Type B pancreatic cell (in vitro differentiated cells): ENCODE results near the gene ANKRD40. TPM values are rescaled to one million over a fixed set of nuclear protein-coding genes. Genes with fewer than 3 reads are reported as not detected.

Experiments used
- DNase-seq: peaks from one replicate; pipeline ENCODE4 v3.0.0; 2021; ENCODE audit warnings: mixed read lengths; ENCODE audit not compliant: unreplicated experiment; ENCODE audit errors: extremely low spot score
- H3K27ac Mint-ChIP-seq: 2 replicates; pipeline ENCODE4 v1.8.0; 2021; ENCODE audit warnings: mild to moderate bottlenecking, mixed read lengths
- H3K27me3 Mint-ChIP-seq: 2 replicates; pipeline ENCODE4 v1.8.0; 2021; ENCODE audit warnings: mixed read lengths
- H3K36me3 Mint-ChIP-seq: 2 replicates; pipeline ENCODE4 v1.8.0; 2021; ENCODE audit warnings: mixed read lengths
- H3K4me1 Mint-ChIP-seq: one replicate; pipeline ENCODE4 v1.8.0; 2021; ENCODE audit warnings: mixed read lengths; ENCODE audit not compliant: unreplicated experiment
- H3K4me3 Mint-ChIP-seq: 2 replicates; pipeline ENCODE4 v1.8.0; 2021; ENCODE audit warnings: mild to moderate bottlenecking, mixed read lengths
- H3K9me3 Mint-ChIP-seq: 2 replicates; pipeline ENCODE4 v1.8.0; 2021; ENCODE audit warnings: mixed read lengths
- total RNA-seq: library from RNA; stranded (reverse); gene quantifications from 2 replicates; pipeline ENCODE4 v1.2.1, GENCODE V29; 2021; ENCODE audit warnings: low replicate concordance
- TF ChIP-seq, protein P1 (sequence below): fragments of 200-600 bp; sonication (generic); conservative IDR thresholded peaks from 2 replicates; pipeline ENCODE4 v1.5.0; 2021; ENCODE audit warnings: antibody characterized with exemption, mild to moderate bottlenecking

Gene ANKRD40
- total RNA-seq, 1 donor from 2014 or later: 38.4 TPM

DNA sequence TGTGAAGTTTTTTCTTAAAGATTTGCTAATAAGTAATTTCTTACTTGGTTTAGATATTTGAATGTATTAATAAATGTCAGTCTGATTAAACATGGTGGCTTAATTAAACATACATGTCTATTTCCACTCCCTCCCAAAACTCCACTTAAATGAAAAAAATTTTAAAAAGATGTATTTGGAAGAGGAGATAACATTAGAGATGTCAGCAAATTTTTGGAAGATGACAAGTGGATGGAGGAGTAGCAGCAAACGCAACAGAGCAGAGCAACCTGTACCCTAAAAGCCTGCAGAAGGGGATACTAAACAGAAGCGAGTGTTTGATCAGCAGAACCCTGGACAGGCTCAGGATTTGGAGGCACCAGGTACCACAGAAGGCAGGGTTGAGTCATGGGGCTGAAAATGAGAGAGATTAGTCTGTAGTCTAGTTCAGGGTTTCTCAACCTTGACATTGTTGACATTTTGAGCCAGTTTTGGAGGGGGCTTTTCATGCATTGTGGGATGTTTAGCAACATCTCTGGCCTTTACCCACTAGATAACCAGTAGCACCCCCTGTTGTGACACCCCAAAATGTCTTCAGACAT lies 29.5 kb upstream of the ANKRD40 start:
- no peak for DNase-seq
- Mint-ChIP-seq H3K9me3 (no peaks in the 10 kb centered on the region), H3K36me3 (peaks cover 49% of the 10 kb centered on the region), H3K27ac (no peak overlapping the region), H3K4me3 (no peak overlapping the region), H3K27me3 (no peaks in the 10 kb centered on the region), H3K4me1 (no peaks in the 10 kb centered on the region)
- TF ChIP-seq, protein P1, sequence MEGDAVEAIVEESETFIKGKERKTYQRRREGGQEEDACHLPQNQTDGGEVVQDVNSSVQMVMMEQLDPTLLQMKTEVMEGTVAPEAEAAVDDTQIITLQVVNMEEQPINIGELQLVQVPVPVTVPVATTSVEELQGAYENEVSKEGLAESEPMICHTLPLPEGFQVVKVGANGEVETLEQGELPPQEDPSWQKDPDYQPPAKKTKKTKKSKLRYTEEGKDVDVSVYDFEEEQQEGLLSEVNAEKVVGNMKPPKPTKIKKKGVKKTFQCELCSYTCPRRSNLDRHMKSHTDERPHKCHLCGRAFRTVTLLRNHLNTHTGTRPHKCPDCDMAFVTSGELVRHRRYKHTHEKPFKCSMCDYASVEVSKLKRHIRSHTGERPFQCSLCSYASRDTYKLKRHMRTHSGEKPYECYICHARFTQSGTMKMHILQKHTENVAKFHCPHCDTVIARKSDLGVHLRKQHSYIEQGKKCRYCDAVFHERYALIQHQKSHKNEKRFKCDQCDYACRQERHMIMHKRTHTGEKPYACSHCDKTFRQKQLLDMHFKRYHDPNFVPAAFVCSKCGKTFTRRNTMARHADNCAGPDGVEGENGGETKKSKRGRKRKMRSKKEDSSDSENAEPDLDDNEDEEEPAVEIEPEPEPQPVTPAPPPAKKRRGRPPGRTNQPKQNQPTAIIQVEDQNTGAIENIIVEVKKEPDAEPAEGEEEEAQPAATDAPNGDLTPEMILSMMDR: no peak

DNA sequence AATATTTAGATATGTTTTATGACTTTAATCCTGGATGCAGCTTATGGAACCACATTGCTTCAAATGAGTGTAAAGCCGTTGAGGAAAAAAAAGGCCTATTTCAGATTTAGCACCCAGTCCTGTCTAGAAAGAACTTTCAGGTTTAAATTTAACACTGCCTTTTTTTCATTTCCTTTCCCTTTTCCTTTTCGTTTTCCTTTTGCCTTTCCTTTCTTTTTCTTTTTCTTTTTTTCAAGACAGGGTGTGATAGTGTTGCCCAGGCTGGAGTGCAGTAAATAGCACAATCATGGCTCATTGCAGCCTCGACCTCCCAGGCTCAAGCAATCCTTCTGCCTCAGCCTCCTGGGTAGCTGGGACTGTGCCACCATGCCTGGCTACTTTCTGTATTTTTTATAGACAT lies 27.6 kb upstream of the ANKRD40 start:
- no peak overlapping the region for H3K27ac Mint-ChIP-seq
- H3K9me3 Mint-ChIP-seq: no peaks in the 10 kb centered on the region
- H3K27me3 Mint-ChIP-seq: no peaks in the 10 kb centered on the region
- H3K36me3 Mint-ChIP-seq: peaks cover 37% of the 10 kb centered on the region
- DNase-seq: no peak
- no peak overlapping the region for H3K4me3 Mint-ChIP-seq
- TF ChIP-seq, protein P1: no peak
- H3K4me1 Mint-ChIP-seq: peaks cover 10% of the 10 kb centered on the region

DNA sequence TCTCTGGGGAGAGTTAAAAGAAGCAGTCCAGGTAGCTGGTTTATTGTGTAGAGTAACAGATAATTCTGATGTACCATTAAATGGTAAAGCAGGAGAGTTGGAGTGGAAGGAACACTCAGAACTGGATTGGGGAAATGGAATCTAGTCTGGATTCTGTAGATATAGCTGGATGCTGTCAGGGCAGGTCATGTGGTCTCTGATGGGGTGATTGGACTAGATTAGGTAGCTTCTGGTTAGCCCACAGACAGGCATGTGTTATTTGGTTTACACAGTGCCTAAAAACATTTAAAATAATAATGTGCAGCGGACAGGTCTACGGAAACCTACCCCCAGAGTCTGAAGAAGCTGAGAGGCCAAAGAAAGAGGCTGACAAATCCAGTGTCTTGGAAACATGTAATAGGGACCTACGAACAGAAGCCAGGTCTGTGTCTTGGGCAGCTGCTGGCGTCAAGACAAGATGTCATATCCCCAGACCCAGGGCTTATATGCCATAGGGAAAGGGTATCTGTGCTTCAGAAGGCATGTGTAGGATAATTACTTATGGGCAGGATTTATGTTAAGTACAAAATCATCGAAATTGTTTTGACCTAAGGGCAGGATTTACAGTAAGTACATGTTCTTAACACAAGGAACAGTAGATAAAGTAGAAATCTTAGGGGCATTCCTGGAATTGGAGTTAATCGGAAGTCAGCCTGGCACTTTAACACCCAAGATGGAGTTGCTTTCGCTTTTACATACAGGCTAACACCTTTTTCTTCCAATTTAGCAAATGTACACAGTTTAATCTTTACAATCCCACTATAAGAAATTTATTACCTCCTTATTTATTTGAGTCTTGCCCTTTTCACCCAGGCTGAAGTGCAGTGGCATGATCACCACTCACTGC lies 24.1 kb upstream of the ANKRD40 start:
- Mint-ChIP-seq H3K4me1 (peaks cover 22% of the 10 kb centered on the region), H3K4me3 (no peak overlapping the region), H3K27ac (no peak overlapping the region), H3K9me3 (no peaks in the 10 kb centered on the region), H3K27me3 (no peaks in the 10 kb centered on the region), H3K36me3 (peaks cover 22% of the 10 kb centered on the region)
- TF ChIP-seq, protein P1: no peak
- no peak for DNase-seq

DNA sequence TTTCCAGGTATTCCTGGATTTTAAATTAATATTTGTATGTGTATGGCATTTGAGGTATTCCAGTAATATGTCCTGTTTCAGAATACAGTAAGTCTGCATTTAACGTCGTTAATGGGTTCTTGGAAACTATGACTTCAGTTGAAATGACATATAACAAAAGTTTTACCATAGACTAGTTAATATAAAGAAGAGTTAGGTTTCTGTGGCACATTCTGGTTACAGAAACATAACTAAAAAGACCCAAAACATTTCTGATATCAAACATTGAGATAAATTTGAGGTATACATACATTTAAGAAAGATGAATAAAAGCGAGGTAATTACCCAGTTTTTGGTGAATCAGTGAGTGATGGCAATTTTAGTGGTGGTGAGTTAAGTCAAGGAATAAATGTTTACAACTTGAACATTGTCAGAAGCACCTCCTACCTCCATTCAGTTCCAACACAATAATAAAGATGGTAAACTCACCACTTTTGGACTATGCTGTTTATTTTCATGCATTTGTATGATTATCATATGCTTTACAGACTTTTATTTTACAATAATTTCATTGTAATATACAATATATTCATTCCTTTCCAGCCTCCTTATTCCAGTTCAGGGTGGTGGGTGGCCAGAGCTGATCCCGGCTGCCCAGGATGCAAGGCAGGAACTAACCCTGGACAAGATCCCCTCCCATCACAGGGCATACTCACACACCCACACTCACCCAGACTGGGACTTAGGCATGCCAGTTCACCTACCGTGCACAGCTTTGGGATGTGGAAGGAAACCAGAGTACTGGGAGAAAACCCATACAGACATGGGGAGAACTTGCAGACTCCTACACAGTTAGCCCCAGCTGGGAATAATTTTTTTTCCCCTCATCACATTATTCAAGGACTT lies 21.4 kb upstream of the ANKRD40 start:
- H3K27ac Mint-ChIP-seq: no peak overlapping the region
- DNase-seq: no peak

DNA sequence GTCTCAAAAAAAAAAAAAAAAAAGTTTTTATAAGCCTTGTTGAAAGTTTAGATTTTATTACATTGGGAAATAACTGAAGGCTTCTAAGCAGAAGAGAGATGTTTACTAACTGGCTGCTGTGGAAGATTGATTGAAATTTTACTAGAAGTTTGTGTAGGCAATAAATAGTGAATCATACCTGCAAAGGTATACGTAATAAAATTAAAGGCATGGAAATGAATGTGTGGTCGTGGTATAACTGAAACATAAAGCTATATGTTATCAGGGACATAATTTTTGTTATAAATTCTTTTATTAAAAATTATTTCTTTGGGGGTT lies 20.4 kb upstream of the ANKRD40 start:
- Mint-ChIP-seq H3K36me3 (peaks cover 10% of the 10 kb centered on the region), H3K4me3 (no peak overlapping the region), H3K27me3 (no peaks in the 10 kb centered on the region), H3K27ac (no peak overlapping the region), H3K4me1 (peaks cover 24% of the 10 kb centered on the region), H3K9me3 (no peaks in the 10 kb centered on the region)
- TF ChIP-seq, protein P1: no peak
- no peak for DNase-seq

More for the DNA sequence above, 21.4 kb upstream of the ANKRD40 start:
- Mint-ChIP-seq H3K36me3 (peaks cover 10% of the 10 kb centered on the region), H3K4me3 (no peak overlapping the region), H3K4me1 (peaks cover 22% of the 10 kb centered on the region), H3K9me3 (no peaks in the 10 kb centered on the region), H3K27me3 (no peaks in the 10 kb centered on the region)
- TF ChIP-seq, protein P1: no peak
